HEK293 (cell line): Measurements from ENCODE around the gene AQP5.

ENCODE experiments used
- BCL11A ChIP-seq: fragments of 450-650 bp; formaldehyde crosslinking; IDR thresholded peaks from 2 replicates; pipeline ENCODE4 v1.5.1; 2016; ENCODE audit warnings: low read depth, missing biosample characterization, missing genetic modification characterization
- EGR2 ChIP-seq: fragments of 450-650 bp; formaldehyde crosslinking; IDR thresholded peaks from 2 replicates; pipeline ENCODE4 v1.5.1; 2016; ENCODE audit warnings: low read depth, missing biosample characterization, missing genetic modification characterization
- GLIS1 ChIP-seq: fragments of 450-650 bp; formaldehyde crosslinking; IDR thresholded peaks from 2 replicates; pipeline ENCODE4 v1.5.1; 2016; ENCODE audit warnings: missing biosample characterization, missing genetic modification characterization
- MYNN ChIP-seq: fragments of 450-650 bp; formaldehyde crosslinking; IDR thresholded peaks from 2 replicates; pipeline ENCODE4 v1.5.1; 2016; ENCODE audit warnings: missing biosample characterization, missing genetic modification characterization, borderline replicate concordance
- SCRT1 ChIP-seq: fragments of 450-650 bp; formaldehyde crosslinking; IDR thresholded peaks from 2 replicates; pipeline ENCODE4 v1.5.1; 2016; ENCODE audit warnings: missing biosample characterization, missing genetic modification characterization, borderline replicate concordance
- TRIM28 ChIP-seq: IDR thresholded peaks from 2 replicates; pipeline ENCODE4 v1.6.1; 2011; ENCODE audit warnings: low read length, control low read depth, borderline replicate concordance
- WT1 ChIP-seq: fragments of 450-650 bp; formaldehyde crosslinking; IDR thresholded peaks from 2 replicates; pipeline ENCODE4 v1.5.1; 2016; ENCODE audit warnings: missing biosample characterization, missing genetic modification characterization
- ZBTB10 ChIP-seq: fragments of 450-650 bp; formaldehyde crosslinking; IDR thresholded peaks from 2 replicates; pipeline ENCODE4 v1.5.1; 2016; ENCODE audit warnings: missing biosample characterization, missing genetic modification characterization
- ZBTB21 ChIP-seq: fragments of 450-650 bp; formaldehyde crosslinking; IDR thresholded peaks from 2 replicates; pipeline ENCODE4 v1.5.1; 2017; ENCODE audit warnings: missing biosample characterization, missing genetic modification characterization
- ZFHX2 ChIP-seq: fragments of 450-650 bp; formaldehyde crosslinking; conservative IDR thresholded peaks from 2 replicates; pipeline ENCODE4 v1.5.1; 2016; ENCODE audit warnings: missing biosample characterization, missing genetic modification characterization
- ZNF146 ChIP-seq: fragments of 450-650 bp; formaldehyde crosslinking; IDR thresholded peaks from 2 replicates; pipeline ENCODE4 v1.5.1; 2016; ENCODE audit warnings: missing biosample characterization, missing genetic modification characterization
- ZNF157 ChIP-seq: fragments of 450-650 bp; formaldehyde crosslinking; IDR thresholded peaks from 2 replicates; pipeline ENCODE4 v1.5.1; 2016; ENCODE audit warnings: missing biosample characterization, missing genetic modification characterization
- ZNF174 ChIP-seq: fragments of 450-650 bp; formaldehyde crosslinking; IDR thresholded peaks from 2 replicates; pipeline ENCODE4 v1.5.0; 2017; ENCODE audit warnings: missing biosample characterization, mild to moderate bottlenecking, missing genetic modification characterization
- ZNF18 ChIP-seq: fragments of 450-650 bp; formaldehyde crosslinking; IDR thresholded peaks from 2 replicates; pipeline ENCODE4 v1.5.1; 2016; ENCODE audit warnings: missing biosample characterization, missing genetic modification characterization
- ZNF2 ChIP-seq: fragments of 450-650 bp; formaldehyde crosslinking; IDR thresholded peaks from 2 replicates; pipeline ENCODE4 v1.5.1; 2016; ENCODE audit warnings: missing biosample characterization, missing genetic modification characterization
- ZNF214 ChIP-seq: fragments of 450-650 bp; formaldehyde crosslinking; IDR thresholded peaks from 2 replicates; pipeline ENCODE4 v1.5.1; 2017; ENCODE audit warnings: missing biosample characterization, mild to moderate bottlenecking, missing genetic modification characterization, borderline replicate concordance
- ZNF350 ChIP-seq: fragments of 450-650 bp; formaldehyde crosslinking; IDR thresholded peaks from 2 replicates; pipeline ENCODE4 v1.5.0; 2017; ENCODE audit warnings: missing biosample characterization, mild to moderate bottlenecking, missing genetic modification characterization
- ZNF423 ChIP-seq: fragments of 450-650 bp; formaldehyde crosslinking; IDR thresholded peaks from 2 replicates; pipeline ENCODE4 v1.5.1; 2016; ENCODE audit warnings: missing biosample characterization, missing genetic modification characterization
- ZNF48 ChIP-seq: fragments of 450-650 bp; formaldehyde crosslinking; IDR thresholded peaks from 2 replicates; pipeline ENCODE4 v1.5.1; 2016; ENCODE audit warnings: missing biosample characterization, missing genetic modification characterization
- ZNF513 ChIP-seq: fragments of 450-650 bp; IDR thresholded peaks from 2 replicates; pipeline ENCODE4 v1.5.1; 2018; ENCODE audit warnings: missing biosample characterization, missing genetic modification characterization
- ZNF514 ChIP-seq: fragments of 450-650 bp; formaldehyde crosslinking; IDR thresholded peaks from 2 replicates; pipeline ENCODE4 v1.5.1; 2016; ENCODE audit warnings: missing biosample characterization, missing genetic modification characterization
- ZNF529 ChIP-seq: fragments of 450-650 bp; formaldehyde crosslinking; IDR thresholded peaks from 2 replicates; pipeline ENCODE4 v1.5.1; 2017; ENCODE audit warnings: missing genetic modification characterization, missing biosample characterization; ENCODE audit not compliant: insufficient replicate concordance
- ZNF600 ChIP-seq: fragments of 450-650 bp; formaldehyde crosslinking; IDR thresholded peaks from 2 replicates; pipeline ENCODE4 v1.5.1; 2016; ENCODE audit warnings: missing biosample characterization, missing genetic modification characterization
- ZNF610 ChIP-seq: fragments of 450-650 bp; formaldehyde crosslinking; IDR thresholded peaks from 2 replicates; pipeline ENCODE4 v1.5.1; 2016; ENCODE audit warnings: missing biosample characterization, missing genetic modification characterization, borderline replicate concordance
- ZNF639 ChIP-seq: fragments of 450-650 bp; formaldehyde crosslinking; IDR thresholded peaks from 2 replicates; pipeline ENCODE4 v1.5.1; 2016; ENCODE audit warnings: missing biosample characterization, missing genetic modification characterization
- ZNF654 ChIP-seq: fragments of 450-650 bp; formaldehyde crosslinking; IDR thresholded peaks from 2 replicates; pipeline ENCODE4 v1.5.1; 2016; ENCODE audit warnings: low read depth, missing biosample characterization, missing genetic modification characterization
- ZNF670 ChIP-seq: fragments of 450-650 bp; formaldehyde crosslinking; IDR thresholded peaks from 2 replicates; pipeline ENCODE4 v1.5.1; 2016; ENCODE audit warnings: missing biosample characterization, missing genetic modification characterization, low read depth
- ZNF677 ChIP-seq: fragments of 450-650 bp; IDR thresholded peaks from 2 replicates; pipeline ENCODE4 v1.5.0; 2018; ENCODE audit warnings: missing biosample characterization, mild to moderate bottlenecking, missing genetic modification characterization, moderate library complexity
- ZNF692 ChIP-seq: fragments of 450-650 bp; formaldehyde crosslinking; IDR thresholded peaks from 2 replicates; pipeline ENCODE4 v1.5.1; 2016; ENCODE audit warnings: missing biosample characterization, missing genetic modification characterization
- ZXDB ChIP-seq: fragments of 450-650 bp; formaldehyde crosslinking; IDR thresholded peaks from 2 replicates; pipeline ENCODE4 v1.5.1; 2016; ENCODE audit warnings: missing biosample characterization, missing genetic modification characterization

AQP5 gene

GRCh38 chr12:49967042-49967776, 5.5 kb downstream of the AQP5 start (continued):
- TF ChIP-seq ZNF639 (0 out of 2 replicates have a peak, but pooled peaks have one; percentile 44), WT1 (tag by site-specific recombination) (peak; percentile 82), ZNF146 (tag by site-specific recombination) (no peak), ZNF2 (tag by site-specific recombination) (peak; percentile 96), GLIS1 (tag by site-specific recombination) (peak; percentile 81), TRIM28 (peak; percentile 43; the same call in 1 of the 2 replicates), ZNF157 (tag by site-specific recombination) (no peak), ZNF214 (tag by site-specific recombination) (no peak), ZNF18 (no peak), ZXDB (tag by site-specific recombination) (peak; percentile 59; the same call in 1 of the 2 replicates), ZFHX2 (tag by site-specific recombination) (peak; percentile 77), EGR2 (tag by site-specific recombination) (peak; percentile 68), MYNN (no peak), ZBTB21 (tag by site-specific recombination) (peak; percentile 26; the same call in 1 of the 2 replicates), ZNF654 (tag by site-specific recombination) (peak; percentile 92), ZNF514 (no peak), ZNF423 (tag by site-specific recombination) (peak; percentile 96), ZNF677 (tag by site-specific recombination) (no peak), BCL11A (tag by site-specific recombination) (peak; percentile 68; the same call in 1 of the 2 replicates), ZNF670 (tag by site-specific recombination) (no peak), ZBTB10 (tag by site-specific recombination) (peak; percentile 92), ZNF600 (tag by site-specific recombination) (peak; percentile 78), ZNF610 (tag by site-specific recombination) (peak; percentile 98), ZNF529 (no peak), ZNF692 (tag by site-specific recombination) (peak; percentile 57), ZNF513 (tag by site-specific recombination) (no peak), ZNF350 (tag by site-specific recombination) (no peak), ZNF174 (no peak), ZNF48 (no peak), SCRT1 (tag by site-specific recombination) (peak; percentile 89)
